Measurements from ENCODE around the gene METTL25B.
"Not testable (repeated sequence)": the region's sequence is repeated elsewhere in the genome, so short reads cannot be mapped to it uniquely, and the experiment has no call there.

DNA sequence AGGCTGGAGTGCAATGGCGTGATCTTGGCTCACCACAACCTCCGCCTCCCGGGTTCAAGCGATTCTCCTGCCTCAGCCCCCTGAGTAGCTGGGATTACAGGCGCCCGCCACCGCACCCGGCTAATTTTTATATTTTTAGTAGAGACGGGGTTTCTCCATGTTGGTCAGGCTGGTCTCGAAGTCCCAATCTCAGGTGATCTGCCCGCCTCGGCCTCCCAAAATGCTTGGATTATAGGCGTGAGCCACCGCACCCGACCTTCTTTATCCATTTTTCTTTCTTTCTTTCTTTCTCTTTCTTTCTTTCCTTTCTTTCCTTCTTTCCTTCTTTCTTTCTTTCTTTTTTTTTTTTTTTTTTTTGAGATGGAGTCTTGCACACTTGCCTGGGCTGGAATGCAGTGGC, 36.9 kb downstream of the METTL25B start:
- TF ChIP-seq, protein P1, sequence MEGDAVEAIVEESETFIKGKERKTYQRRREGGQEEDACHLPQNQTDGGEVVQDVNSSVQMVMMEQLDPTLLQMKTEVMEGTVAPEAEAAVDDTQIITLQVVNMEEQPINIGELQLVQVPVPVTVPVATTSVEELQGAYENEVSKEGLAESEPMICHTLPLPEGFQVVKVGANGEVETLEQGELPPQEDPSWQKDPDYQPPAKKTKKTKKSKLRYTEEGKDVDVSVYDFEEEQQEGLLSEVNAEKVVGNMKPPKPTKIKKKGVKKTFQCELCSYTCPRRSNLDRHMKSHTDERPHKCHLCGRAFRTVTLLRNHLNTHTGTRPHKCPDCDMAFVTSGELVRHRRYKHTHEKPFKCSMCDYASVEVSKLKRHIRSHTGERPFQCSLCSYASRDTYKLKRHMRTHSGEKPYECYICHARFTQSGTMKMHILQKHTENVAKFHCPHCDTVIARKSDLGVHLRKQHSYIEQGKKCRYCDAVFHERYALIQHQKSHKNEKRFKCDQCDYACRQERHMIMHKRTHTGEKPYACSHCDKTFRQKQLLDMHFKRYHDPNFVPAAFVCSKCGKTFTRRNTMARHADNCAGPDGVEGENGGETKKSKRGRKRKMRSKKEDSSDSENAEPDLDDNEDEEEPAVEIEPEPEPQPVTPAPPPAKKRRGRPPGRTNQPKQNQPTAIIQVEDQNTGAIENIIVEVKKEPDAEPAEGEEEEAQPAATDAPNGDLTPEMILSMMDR (IDR thresholded peaks at IDR 0.05 in 4 of 5, conservative IDR thresholded peaks at IDR 0.05 in 1 of 5), result not testable (repeated sequence)
- TF ChIP-seq POLR2A (IDR thresholded peaks at IDR 0.05), result not testable (repeated sequence)
